ENCODE results near the gene CD53.
A peak's percentile ranks its signal among the peaks of the same experiment; 100 is the strongest.
"Not testable (repeated sequence)": the region's sequence is repeated elsewhere in the genome, so short reads cannot be mapped to it uniquely, and the experiment has no call there.

The CD53 gene, protein sequence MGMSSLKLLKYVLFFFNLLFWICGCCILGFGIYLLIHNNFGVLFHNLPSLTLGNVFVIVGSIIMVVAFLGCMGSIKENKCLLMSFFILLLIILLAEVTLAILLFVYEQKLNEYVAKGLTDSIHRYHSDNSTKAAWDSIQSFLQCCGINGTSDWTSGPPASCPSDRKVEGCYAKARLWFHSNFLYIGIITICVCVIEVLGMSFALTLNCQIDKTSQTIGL

DNA sequence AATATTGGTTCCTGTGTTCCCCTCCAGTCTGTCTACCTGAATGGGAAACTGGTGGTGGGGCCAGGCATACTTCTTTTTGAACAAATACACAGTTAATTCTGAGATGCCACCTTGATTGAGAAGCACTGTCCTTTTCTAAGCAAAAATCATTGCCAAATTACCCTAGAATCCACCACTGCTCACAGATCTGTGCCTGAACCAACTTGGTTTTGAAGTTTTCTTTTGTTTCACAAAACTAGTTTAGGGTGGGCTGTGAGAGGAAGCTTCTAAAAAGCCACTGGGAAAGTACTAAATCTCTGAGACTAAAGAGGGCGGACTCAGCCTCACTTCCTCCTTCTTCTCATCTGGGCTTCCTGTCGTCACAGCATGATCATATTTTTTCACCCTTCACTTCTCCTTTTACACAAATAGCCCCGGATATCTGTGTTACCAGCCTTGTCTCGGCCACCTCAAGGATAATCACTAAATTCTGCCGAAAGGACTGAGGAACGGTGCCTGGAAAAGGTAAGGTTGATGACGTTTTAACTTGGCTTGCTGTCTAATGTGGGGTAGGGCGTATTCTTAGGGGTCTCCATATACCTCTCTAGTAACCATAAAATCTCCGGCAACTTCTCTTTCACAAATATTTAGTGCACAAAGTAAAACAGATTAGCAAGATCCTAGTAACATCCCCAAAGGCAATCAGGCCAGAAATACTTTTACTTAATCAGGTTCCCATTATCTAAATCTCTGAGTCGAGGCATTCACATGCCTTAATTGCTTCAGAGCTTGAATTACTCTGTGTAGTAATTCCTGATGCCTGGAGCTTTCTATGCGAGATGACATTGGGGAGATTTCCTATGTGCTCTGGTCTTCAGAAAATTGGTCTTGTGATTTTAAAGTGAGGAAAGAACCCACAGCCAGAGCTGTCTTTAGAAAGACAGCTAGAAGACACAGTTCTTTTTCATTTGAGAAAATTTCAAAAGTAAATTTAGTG, at the start of gene CD53:
Gene CD53, plus strand, starts transcription at position 404 of the 976 bp plus-strand sequence. CDS start 18,261 bp downstream, outside the sequence.
- no peak for DNase-seq (ENCODE audit: insufficient read length, low spot score)
- no peak for FAIRE-seq
- TF ChIP-seq, protein P1, sequence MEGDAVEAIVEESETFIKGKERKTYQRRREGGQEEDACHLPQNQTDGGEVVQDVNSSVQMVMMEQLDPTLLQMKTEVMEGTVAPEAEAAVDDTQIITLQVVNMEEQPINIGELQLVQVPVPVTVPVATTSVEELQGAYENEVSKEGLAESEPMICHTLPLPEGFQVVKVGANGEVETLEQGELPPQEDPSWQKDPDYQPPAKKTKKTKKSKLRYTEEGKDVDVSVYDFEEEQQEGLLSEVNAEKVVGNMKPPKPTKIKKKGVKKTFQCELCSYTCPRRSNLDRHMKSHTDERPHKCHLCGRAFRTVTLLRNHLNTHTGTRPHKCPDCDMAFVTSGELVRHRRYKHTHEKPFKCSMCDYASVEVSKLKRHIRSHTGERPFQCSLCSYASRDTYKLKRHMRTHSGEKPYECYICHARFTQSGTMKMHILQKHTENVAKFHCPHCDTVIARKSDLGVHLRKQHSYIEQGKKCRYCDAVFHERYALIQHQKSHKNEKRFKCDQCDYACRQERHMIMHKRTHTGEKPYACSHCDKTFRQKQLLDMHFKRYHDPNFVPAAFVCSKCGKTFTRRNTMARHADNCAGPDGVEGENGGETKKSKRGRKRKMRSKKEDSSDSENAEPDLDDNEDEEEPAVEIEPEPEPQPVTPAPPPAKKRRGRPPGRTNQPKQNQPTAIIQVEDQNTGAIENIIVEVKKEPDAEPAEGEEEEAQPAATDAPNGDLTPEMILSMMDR (IDR thresholded peaks at IDR 0.05; ENCODE audit: insufficient read depth, missing control alignments) = no peak

DNA sequence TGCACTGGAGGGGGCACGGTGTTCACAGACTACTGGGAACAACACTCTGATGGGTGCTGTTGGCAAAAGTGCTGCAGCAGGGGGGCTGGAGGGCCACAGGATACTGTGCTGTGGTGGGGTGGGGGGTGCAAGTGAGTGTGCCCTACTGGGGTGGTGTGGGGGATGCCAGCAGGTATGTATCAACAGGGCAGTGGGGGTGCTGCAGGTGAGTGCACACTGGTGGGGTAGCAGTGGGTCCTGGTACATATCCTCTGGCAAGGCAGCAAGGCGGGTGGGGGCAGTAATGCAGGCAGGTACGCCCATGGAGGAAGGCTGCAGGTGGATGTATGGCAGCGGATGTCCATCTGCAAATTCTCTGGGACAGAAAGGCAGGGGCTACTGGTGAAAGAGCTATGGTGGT, 48.8 kb upstream of the CD53 start:
- DNase-seq (ENCODE audit: insufficient read length, low spot score) = no peak
- FAIRE-seq = no peak
- TF ChIP-seq, protein P1 (IDR thresholded peaks at IDR 0.05; ENCODE audit: insufficient read depth, missing control alignments) = no peak

DNA sequence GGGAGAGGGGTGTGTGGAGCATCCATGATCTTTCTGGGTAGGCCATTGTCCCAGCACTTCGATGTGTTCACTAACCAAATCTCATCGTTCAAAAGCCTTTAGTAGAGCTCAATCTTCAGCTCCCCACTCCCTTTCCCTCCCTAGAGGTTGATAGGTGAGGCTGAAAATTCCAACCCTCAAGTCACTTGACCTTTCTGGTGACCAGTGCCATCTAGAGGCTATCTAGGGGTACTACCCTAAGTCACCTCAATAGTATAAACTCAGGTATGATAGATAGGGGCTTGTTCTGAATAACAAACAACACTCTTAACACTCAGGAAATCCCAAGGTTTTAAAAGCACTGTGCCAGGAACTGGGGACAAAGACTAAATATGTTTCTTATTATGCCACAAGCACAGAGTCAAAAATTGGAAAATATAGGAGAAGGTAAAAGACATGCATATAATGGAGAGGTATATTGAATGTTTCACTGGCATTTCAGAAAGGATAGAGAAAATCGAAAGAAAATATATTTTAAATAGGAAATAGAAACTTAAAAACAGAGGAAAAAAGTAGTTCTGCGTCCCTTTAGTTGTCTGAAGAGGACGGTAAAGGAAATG, 42.9 kb upstream of the CD53 start:
- TF ChIP-seq, protein P1 (IDR thresholded peaks at IDR 0.05; ENCODE audit: insufficient read depth, missing control alignments) = peak; percentile 64
- no peak for DNase-seq (ENCODE audit: insufficient read length, low spot score)
- FAIRE-seq = no peak

DNA sequence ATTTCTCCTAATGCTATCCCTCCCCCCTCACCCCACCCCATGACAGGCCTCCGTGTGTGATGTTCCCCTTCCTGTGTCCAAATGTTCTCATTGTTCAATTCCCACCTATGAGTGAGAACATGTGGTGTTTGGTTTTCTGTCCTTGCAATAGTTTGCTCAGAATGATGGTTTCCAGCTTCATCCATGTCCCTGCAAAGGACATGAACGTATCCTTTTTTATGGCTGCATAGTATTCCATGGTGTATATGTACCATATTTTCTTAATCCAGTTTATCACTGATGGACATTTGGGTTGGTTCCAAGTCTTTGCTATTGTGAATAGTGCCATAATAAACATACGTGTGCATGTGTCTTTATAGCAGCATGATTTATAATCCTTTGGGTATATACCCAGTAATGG, 39.2 kb upstream of the CD53 start:
- FAIRE-seq; DNase-seq (ENCODE audit: insufficient read length, low spot score): not testable (repeated sequence)

DNA sequence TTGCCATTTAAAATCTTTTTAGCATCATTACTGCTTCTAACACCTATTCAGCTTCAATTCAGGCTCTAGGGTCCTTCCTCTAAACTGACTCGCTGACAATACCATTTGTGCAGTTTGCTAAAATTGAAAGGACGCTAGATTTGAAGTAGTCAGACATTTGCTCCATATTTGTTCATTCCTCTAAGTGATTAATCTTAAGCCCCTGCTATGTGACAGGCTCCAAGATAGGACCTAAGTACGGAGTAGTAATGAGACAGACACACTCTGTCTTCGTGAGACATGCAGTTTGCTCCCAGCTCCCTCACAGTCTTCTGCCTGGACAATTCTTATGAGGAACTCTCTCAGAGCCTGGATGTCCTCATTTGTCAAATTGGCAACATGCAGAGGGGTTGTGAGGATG, 26.1 kb upstream of the CD53 start:
- DNase-seq (ENCODE audit: insufficient read length, low spot score) = no peak
- TF ChIP-seq, protein P1 (IDR thresholded peaks at IDR 0.05; ENCODE audit: insufficient read depth, missing control alignments) = no peak
- FAIRE-seq = no peak

DNA sequence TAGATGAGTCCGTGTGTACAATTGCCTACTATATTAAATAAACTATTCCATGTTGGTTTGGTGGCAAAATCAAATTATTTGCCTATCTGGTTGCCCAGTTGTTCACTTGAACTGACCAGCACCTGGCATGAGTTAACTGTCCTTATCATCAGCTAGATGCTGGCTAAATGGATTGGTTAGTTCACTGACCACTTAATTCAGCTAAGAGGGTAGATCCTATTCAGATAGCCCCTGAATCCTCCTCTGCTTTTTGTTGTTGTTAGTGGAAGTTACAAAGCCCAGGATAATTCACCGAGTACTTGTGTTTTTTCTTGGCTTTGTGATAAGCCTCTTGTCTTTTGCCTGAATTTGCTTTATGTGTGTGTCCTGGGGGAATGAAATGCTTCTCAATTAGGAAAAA, 22.8 kb upstream of the CD53 start:
- FAIRE-seq = no peak

DNA sequence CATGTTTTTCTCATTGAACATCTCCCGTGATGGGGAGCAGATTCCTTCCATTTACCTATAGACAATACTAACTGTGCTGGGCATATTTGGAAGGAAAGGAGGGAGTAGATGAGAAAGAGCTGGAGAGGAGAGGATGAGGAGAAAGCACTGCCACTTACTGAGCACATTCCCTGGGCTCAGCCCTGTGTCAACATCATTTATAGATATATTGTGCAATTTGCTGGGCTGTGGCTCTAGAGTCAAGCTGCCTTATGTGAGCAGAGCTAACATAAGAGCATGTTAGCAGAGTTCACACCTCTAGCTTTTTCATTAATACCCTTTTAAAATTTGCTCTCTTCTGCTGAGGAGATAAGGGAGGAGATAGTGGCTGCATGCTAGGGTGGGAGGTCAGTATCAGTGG, 22.3 kb upstream of the CD53 start:
- FAIRE-seq (no peak), DNase-seq (ENCODE audit: insufficient read length, low spot score) (no peak)

More for the DNA sequence above, 22.8 kb upstream of the CD53 start:
- TF ChIP-seq, protein P1 (IDR thresholded peaks at IDR 0.05; ENCODE audit: insufficient read depth, missing control alignments) = no peak
- no peak for DNase-seq (ENCODE audit: insufficient read length, low spot score)

More for the DNA sequence above, 22.3 kb upstream of the CD53 start:
- TF ChIP-seq, protein P1 (IDR thresholded peaks at IDR 0.05; ENCODE audit: insufficient read depth, missing control alignments) = no peak

Data from D721Med (cell line).